ENCODE results near the gene GABBR2.

Gene GABBR2

DNA sequence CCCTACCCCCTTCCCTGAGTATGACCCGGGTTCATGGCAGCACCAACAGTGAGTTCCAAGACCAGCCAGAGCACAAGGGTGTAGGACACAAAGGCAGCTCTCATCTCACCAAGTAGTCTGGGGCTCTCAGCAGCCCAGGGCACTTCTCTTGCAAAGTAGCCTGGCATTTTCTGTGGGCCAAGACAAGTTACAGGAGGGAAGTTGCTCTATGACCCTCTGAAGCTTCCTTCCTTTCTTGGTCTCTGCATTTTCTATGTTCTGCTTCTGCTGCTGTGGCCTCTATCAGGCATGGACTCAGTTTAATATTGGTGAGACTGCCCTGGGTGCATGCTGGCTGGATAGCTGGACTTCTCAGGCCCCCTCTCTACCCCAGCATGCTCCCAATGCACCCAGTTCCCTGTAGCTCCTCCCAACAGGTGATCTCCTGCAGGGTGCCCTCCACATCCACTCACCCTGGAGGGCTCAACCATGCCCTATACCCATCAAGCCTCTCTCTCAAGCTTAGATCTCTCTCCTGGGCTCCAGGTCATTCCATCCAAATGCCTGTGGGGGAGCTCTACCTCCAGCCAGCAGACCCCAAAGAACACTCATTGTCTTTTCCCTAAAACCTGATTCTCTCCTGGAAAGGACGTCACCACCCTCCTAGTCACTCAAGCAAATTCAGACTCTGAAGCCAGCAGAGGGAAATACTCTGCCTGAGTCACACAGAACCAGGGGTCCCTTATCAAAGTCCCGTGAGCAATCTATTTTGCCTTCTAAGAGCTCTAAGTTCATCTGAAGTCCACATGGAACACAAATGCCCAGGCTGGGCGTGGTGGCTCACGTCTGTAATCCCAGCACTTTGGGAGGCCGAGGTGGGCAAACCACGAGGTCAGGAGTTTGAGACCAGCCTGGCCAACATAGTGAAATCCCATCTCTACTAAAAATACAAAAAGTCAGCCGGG is 467.1 kb downstream of the GABBR2 start:
- no peak for DNase-seq

DNA sequence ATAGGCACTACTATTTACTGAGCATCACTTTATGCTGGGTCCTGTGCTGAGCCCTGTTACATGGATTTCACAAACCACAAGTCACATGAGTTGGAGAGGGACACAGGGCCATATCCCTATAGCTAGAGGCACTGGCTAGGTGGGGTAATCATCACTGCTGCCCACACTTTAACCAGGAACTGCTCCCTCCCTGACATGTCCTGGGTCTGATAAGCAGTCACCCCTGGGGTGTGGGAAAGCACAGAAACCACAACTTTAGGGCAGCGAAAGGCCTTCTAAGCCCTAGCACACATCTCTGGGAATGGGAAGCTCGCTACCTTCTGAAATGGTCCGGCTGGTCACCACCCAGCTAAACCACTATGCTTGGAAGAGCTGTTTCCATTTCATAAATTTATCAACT is 468.3 kb downstream of the GABBR2 start:
- DNase-seq: no peak
